OCI-LY1 (cell line): ENCODE measurements around the gene SEMG2.

ENCODE experiments used
- CTCF ChIP-seq: fragments of 200-600 bp; sonication (generic), shearing (Covaris generic); IDR thresholded peaks from 2 replicates; pipeline ENCODE4 v1.5.1; 2017; ENCODE audit warnings: mild to moderate bottlenecking, antibody characterized with exemption, low read length, moderate library complexity, mixed read lengths
- EZH2 ChIP-seq: fragments of 200-600 bp; sonication (generic), shearing (Covaris generic); IDR thresholded peaks from 2 replicates; pipeline ENCODE4 v1.8.0; 2017; ENCODE audit warnings: borderline replicate concordance, mixed run types, mild to moderate bottlenecking, antibody characterized with exemption, low read length, moderate library complexity, mixed read lengths

DNA sequence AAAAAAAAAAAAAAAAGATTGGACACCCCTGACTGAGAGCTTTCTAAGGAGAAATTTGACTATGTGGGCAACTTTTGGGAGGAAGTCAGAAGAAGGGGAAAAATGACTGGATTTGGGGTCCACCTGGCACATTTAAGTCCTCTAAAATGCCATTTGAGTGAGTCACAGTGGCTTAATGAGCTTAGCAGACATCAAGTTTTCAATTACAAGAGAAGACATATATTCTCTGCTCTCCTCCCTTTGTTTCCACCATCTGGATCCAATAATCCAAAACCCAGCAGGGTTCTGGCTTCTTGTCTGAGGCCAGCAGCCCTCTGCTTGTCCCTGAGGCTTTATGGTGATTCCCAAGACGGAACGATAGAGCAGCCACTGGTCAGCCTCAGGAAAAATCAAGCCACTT lies 39.5 kb upstream of the SEMG2 start:
- no peak for TF ChIP-seq CTCF
- TF ChIP-seq EZH2, result no peak
